Nephron progenitor cell (in vitro differentiated cells): ENCODE data around the gene WIPF2.
"Not testable (repeated sequence)": the region's sequence is repeated elsewhere in the genome, so short reads cannot be mapped to it uniquely, and the experiment has no call there.

Experiments used
- DNase-seq: peaks from one replicate; pipeline ENCODE4 v3.0.0; 2021
- H3K27ac Mint-ChIP-seq: 2 replicates; pipeline ENCODE4 v1.8.0; 2021; ENCODE audit warnings: mild to moderate bottlenecking, moderate library complexity, mixed read lengths
- H3K27me3 Mint-ChIP-seq: 2 replicates; pipeline ENCODE4 v1.8.0; 2021; ENCODE audit warnings: mild to moderate bottlenecking, low read depth, mixed read lengths; ENCODE audit not compliant: poor library complexity
- H3K36me3 Mint-ChIP-seq: 2 replicates; pipeline ENCODE4 v1.8.0; 2021; ENCODE audit warnings: low read depth, mixed read lengths
- H3K4me1 Mint-ChIP-seq: 2 replicates; pipeline ENCODE4 v1.8.0; 2021; ENCODE audit warnings: mixed read lengths
- H3K4me3 Mint-ChIP-seq: 2 replicates; pipeline ENCODE4 v1.8.0; 2021; ENCODE audit warnings: mild to moderate bottlenecking, moderate library complexity, mixed read lengths
- H3K9me3 Mint-ChIP-seq: 2 replicates; pipeline ENCODE4 v1.8.0; 2021; ENCODE audit warnings: mild to moderate bottlenecking, moderate library complexity, mixed read lengths
- TF ChIP-seq, protein P1 (sequence below): fragments of 200-600 bp; sonication (generic); IDR thresholded peaks from 2 replicates; pipeline ENCODE4 v1.5.0; 2021; ENCODE audit warnings: antibody characterized with exemption

The WIPF2 gene

DNA sequence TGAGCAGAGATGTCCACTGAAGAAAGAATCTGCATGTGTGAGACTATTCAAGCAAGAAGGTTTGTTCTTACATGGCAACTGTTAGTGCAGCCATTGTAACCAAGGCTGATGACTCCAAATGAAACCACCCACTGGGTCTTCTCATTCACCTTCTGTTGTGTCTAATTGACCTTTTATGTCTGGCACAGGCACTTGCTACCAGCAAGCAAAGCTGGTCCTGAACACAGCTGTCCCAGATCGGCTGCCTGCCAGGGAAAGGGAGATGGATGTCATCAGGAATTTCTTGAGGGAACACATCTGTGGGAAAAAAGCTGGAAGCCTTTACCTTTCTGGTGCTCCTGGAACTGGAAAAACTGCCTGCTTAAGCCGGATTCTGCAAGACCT lies 72.2 kb downstream of the WIPF2 start:
- Mint-ChIP-seq H3K27me3 (no peaks in the 10 kb centered on the region), H3K9me3 (peaks cover 3% of the 10 kb centered on the region), H3K36me3 (peaks cover 50% of the 10 kb centered on the region), H3K4me1 (peaks cover 22% of the 10 kb centered on the region), H3K4me3 (no peak overlapping the region), H3K27ac (no peak overlapping the region)
- TF ChIP-seq, protein P1, sequence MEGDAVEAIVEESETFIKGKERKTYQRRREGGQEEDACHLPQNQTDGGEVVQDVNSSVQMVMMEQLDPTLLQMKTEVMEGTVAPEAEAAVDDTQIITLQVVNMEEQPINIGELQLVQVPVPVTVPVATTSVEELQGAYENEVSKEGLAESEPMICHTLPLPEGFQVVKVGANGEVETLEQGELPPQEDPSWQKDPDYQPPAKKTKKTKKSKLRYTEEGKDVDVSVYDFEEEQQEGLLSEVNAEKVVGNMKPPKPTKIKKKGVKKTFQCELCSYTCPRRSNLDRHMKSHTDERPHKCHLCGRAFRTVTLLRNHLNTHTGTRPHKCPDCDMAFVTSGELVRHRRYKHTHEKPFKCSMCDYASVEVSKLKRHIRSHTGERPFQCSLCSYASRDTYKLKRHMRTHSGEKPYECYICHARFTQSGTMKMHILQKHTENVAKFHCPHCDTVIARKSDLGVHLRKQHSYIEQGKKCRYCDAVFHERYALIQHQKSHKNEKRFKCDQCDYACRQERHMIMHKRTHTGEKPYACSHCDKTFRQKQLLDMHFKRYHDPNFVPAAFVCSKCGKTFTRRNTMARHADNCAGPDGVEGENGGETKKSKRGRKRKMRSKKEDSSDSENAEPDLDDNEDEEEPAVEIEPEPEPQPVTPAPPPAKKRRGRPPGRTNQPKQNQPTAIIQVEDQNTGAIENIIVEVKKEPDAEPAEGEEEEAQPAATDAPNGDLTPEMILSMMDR = no peak
- DNase-seq = no peak

DNA sequence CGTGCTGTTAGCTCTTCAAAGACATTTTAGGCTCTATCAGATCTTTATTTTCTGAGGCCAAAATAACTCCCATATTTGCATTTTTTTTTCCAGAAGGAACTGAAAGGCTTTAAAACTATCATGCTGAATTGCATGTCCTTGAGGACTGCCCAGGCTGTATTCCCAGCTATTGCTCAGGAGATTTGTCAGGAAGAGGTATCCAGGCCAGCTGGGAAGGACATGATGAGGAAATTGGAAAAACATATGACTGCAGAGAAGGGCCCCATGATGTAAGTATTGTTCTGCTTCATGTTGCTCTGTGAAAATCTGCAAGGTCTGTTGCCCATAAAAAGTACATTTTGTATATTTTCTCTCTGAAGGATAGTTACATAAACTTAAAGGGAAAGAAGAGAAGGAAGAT lies 74.3 kb downstream of the WIPF2 start:
- Mint-ChIP-seq H3K27me3 (no peaks in the 10 kb centered on the region), H3K4me1 (peaks cover 14% of the 10 kb centered on the region), H3K9me3 (no peaks in the 10 kb centered on the region), H3K27ac (no peak overlapping the region), H3K4me3 (no peak overlapping the region), H3K36me3 (peaks cover 54% of the 10 kb centered on the region)
- no peak for DNase-seq
- TF ChIP-seq, protein P1 = no peak

DNA sequence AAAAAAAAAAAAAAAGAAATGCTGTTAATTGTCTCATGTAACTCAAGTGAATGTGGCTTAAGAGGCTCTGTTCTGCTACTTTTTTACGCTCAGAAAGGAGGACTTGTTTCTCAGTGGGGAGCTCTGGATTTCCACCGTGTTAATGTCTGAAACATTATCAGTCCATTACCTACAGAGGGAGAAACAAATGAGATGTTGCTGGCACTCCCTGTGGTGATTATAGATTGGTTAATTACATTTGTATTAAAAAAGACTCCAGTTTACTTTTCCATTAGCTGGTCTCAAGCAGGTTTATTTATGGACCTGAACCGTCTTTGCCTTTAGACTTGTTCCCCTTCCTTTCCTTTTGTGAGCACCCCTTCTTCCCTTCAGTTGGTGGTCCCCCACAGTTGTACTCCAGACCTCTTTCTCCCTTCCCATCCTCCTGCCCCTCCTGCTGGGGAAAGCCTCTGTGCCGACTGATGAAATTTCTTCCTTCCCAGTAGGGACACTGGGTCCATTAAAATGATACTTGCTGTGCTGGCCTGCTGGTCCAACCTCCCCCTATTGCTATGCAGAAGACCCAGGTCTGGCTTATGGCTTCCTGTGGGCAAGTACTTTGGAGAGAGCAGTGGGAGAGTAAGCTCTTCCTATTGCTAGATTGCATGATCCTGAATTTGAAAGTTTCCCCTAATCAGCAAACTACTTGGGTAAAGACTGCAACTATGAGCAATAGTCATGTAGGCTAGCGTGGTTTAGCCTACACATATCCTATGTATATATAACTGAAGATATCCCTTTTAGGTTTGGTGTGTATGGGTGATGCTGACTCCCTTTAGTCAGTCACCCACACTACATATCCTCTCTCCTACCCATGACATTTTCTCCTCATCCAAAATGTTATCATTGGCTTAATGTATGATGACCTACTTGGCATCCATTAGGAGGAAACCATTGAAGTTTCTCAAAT lies 76.7 kb downstream of the WIPF2 start:
- DNase-seq = no peak
- H3K27me3 Mint-ChIP-seq = no peaks in the 10 kb centered on the region
- no peak overlapping the region for H3K4me3 Mint-ChIP-seq

DNA sequence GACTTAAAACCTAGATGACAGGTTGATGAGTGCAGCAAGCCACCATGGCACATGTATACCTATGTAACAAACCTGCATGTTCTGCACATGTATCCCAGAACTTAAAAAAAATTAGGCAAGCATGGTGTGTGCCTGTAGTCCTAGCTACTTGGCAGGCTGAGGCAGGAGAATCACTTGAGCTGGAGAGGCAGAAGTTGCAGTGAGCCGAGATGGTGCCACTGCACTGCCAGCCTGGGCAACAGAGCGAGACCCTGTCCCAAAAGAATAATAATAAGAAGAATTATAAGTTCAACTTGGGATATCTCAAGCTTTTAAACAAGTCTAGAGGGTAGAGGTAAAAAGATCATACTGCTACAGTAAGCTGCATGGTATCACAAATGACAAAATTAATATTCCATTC lies 78.4 kb downstream of the WIPF2 start:
- Mint-ChIP-seq H3K4me3 (no peak overlapping the region), H3K9me3 (no peaks in the 10 kb centered on the region), H3K27me3 (no peaks in the 10 kb centered on the region), H3K27ac (no peak overlapping the region), H3K4me1 (no peaks in the 10 kb centered on the region), H3K36me3 (peaks cover 43% of the 10 kb centered on the region)
- DNase-seq = no peak
- TF ChIP-seq, protein P1 = no peak

More for the DNA sequence above, 76.7 kb downstream of the WIPF2 start:
- Mint-ChIP-seq H3K36me3 (peaks cover 40% of the 10 kb centered on the region), H3K4me1 (peaks cover 4% of the 10 kb centered on the region), H3K9me3 (no peaks in the 10 kb centered on the region), H3K27ac (peak overlapping the region; percentile 85)
- TF ChIP-seq, protein P1 = no peak

DNA sequence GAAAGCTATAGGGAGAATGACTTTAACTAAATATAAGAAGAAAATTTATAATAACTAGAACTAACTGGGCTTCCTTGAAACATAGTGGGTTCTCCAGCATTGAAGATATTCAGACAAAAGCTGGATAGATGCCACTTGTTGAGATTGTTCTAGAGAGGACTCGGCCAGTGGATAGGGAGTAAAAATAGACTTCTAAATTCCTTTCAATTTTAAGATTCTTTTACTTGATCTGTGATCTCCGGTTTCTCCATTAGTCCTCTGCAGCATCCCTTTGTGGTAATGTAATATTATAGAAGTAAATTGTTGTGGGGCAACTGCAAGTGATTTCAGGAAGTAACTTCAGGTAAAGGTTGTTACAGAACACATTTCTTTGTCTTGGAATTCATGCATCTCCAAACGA lies 79.6 kb downstream of the WIPF2 start:
- no peaks in the 10 kb centered on the region for H3K9me3 Mint-ChIP-seq
- TF ChIP-seq, protein P1 = no peak
- H3K4me1 Mint-ChIP-seq = peaks cover 10% of the 10 kb centered on the region
- no peak overlapping the region for H3K27ac Mint-ChIP-seq
- no peak overlapping the region for H3K4me3 Mint-ChIP-seq
- H3K36me3 Mint-ChIP-seq = peaks cover 39% of the 10 kb centered on the region
- H3K27me3 Mint-ChIP-seq = no peaks in the 10 kb centered on the region
- no peak for DNase-seq

DNA sequence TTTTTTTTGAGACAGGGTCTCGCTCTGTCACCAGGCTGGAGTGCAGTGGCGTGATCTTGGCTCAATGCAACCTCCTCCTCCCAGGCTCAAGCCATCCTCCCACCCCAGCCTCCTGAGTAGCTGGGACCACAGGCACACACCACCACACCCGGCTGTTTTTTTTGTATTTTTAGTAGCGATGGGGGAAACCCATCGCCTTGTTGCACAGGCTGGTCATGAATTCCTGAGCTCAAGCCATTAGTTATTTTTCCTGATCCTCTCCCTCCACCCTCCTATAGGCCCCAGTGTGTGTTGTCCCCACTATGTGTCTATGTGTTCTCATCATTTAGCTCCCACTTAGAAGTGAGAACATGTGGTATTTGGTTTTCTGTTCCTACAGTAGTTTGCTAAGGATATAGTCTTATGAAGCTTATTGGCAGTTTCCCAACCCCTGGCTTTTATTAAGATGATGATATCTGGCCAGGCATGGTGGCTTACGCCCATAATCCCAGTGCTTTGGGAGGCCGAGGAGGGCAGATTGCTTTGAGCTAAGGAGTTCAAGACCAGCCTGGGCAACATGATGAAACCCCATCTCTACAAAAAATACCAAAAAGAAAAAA lies 80.2 kb downstream of the WIPF2 start:
- not testable (repeated sequence) for H3K27ac Mint-ChIP-seq, H3K9me3 Mint-ChIP-seq, H3K27me3 Mint-ChIP-seq, DNase-seq, H3K4me3 Mint-ChIP-seq
- Mint-ChIP-seq H3K4me1 (peaks cover 15% of the 10 kb centered on the region), H3K36me3 (peaks cover 34% of the 10 kb centered on the region)
